PC-9 (cell line): Measurements from ENCODE around the gene LRP11. TPM values are rescaled to one million over a fixed set of nuclear protein-coding genes. Genes with fewer than 3 reads are reported as not detected.

Experiments
- BruUV-seq: library from RNA; stranded (reverse); fragments of 400-500 nt; replicated peaks from 2 replicates; lab custom pipeline; 2021; lab: Mats Ljungman, UMichigan
- CTCF ChIA-PET: fragments of 300-600 bp; sonication (Branson Sonifier 250); formaldehyde crosslinking; loops from one replicate; lab custom pipeline; 2022; ENCODE audit warnings: antibody characterized with exemption; lab: Charles Lee
- POLR2A ChIA-PET: fragments of 300-600 bp; sonication (Branson Sonifier 250); formaldehyde crosslinking; loops from one replicate; lab custom pipeline; 2022; ENCODE audit warnings: antibody characterized with exemption; ENCODE audit not compliant: unreplicated experiment; lab: Charles Lee
- DNase-seq, 2 experiments: peaks; one replicate each; pipeline versions ENCODE4 v3.0.0 to v3.0.0-alpha.2; 2015 to 2022; ENCODE audit warnings: mixed read lengths in 1 of 2
- H2AFZ ChIP-seq: fragments of 200-600 bp; sonication (generic); 2 replicates; pipeline ENCODE4 v1.8.1; 2017; ENCODE audit warnings: antibody characterized with exemption
- H3F3A ChIP-seq: fragments of 200-600 bp; sonication (generic); 2 replicates; pipeline ENCODE4 v1.8.1; 2017; ENCODE audit warnings: antibody characterized with exemption, mild to moderate bottlenecking, low read depth; ENCODE audit not compliant: insufficient read depth
- H3K27ac ChIP-seq: fragments of 200-600 bp; sonication (generic); 2 replicates; pipeline ENCODE4 v1.6.1; 2016; ENCODE audit warnings: mixed run types
- H3K27me3 ChIP-seq: fragments of 200-600 bp; sonication (generic); 2 replicates; pipeline ENCODE4 v1.6.1; 2016; ENCODE audit warnings: low read depth, mixed run types; ENCODE audit not compliant: insufficient read depth
- H3K36me3 ChIP-seq: fragments of 200-600 bp; sonication (generic); 2 replicates; pipeline ENCODE4 v1.6.1; 2016; ENCODE audit warnings: low read depth, mixed run types
- H3K4me1 ChIP-seq: fragments of 200-600 bp; sonication (generic); replicated peaks from 2 replicates; pipeline ENCODE4 v1.6.1; 2016; ENCODE audit warnings: mixed run types; ENCODE audit not compliant: insufficient read depth
- H3K4me2 ChIP-seq: fragments of 200-600 bp; sonication (generic); 2 replicates; pipeline ENCODE4 v1.6.1; 2017; ENCODE audit warnings: mixed run types
- H3K4me3 ChIP-seq: fragments of 200-600 bp; sonication (generic); 2 replicates; pipeline ENCODE4 v1.6.1; 2016; ENCODE audit warnings: mixed run types
- H3K79me2 ChIP-seq: fragments of 200-600 bp; sonication (generic); 2 replicates; pipeline ENCODE4 v1.6.1; 2017; ENCODE audit warnings: low read depth, mixed run types
- H3K9me2 ChIP-seq: fragments of 200-600 bp; sonication (generic); 2 replicates; pipeline ENCODE4 v1.8.1; 2017; ENCODE audit warnings: mild to moderate bottlenecking; ENCODE audit not compliant: insufficient read depth
- H3K9me3 ChIP-seq: fragments of 200-600 bp; sonication (generic); 2 replicates; pipeline ENCODE4 v1.8.1; 2016; ENCODE audit warnings: low read depth; ENCODE audit not compliant: insufficient read depth
- H4K20me1 ChIP-seq: fragments of 200-600 bp; sonication (generic); 2 replicates; pipeline ENCODE4 v1.8.1; 2017; ENCODE audit not compliant: insufficient read depth
- CTCF ChIP-seq: fragments of 200-600 bp; sonication (generic); conservative IDR thresholded peaks from 2 replicates; pipeline ENCODE4 v1.6.1; 2017; ENCODE audit warnings: mixed run types, antibody characterized with exemption, mild to moderate bottlenecking, moderate library complexity
- EZH2 ChIP-seq: fragments of 200-600 bp; sonication (generic); IDR thresholded peaks from 2 replicates; pipeline ENCODE4 v1.8.0; 2017; ENCODE audit warnings: antibody characterized with exemption, low read depth
- intact Hi-C: fragments of 100-400 bp; cut with micrococcal nuclease; formaldehyde crosslinking; loops from one replicate; pipeline ENCODE4 v1.10.0; 2022; ENCODE audit not compliant: unreplicated experiment
- total RNA-seq: library from RNA; stranded (reverse); gene quantifications from 2 replicates; pipeline ENCODE4 v1.2.3, GENCODE V29; 2021

LRP11 gene
- total RNA-seq, 1 experiment from 2014 or later: 38.6 TPM

DNA sequence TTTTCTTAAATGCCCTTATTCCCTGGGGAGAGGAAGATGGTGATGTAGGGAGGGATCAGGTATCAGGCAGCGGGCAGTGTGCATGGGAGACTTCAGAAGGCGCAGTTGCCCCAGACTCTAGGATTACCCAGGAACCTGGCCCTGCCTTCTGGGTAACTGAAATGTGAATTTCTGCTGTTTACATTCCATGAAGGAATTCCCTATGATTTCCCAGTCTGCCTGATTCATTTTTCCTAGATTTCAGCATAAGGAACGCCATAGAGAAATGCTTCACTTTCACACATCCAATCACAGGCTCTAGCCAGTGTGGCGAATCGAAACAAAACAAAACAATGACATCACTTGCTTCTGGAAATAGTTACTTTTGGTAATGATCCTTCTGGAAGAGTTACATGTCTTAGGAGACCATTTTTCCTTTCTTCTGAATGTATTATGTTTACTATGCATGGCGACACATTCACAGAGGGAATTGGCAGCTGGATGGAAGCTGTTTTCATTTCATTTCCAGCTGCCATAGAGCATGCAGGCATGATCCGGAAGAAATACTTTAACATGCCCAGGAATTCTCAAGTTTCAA, 33.3 kb downstream of the LRP11 start:
- no peak overlapping the region for H3K4me2 ChIP-seq
- H4K20me1 ChIP-seq: peaks cover 3% of the 10 kb centered on the region; the same call in 1 of the 2 replicates
- no peaks in the 10 kb centered on the region for H3K27me3 ChIP-seq

GRCh38 chr6:149825292-149825691, 38.9 kb downstream of the LRP11 start:
- H3K4me3 ChIP-seq: no peak overlapping the region
- no TSS peak for BruUV-seq
- 0 out of 2 replicates have a peak, but pooled peaks cover 10% of the 10 kb centered on the region for H3K36me3 ChIP-seq
- H3K9me2 ChIP-seq: no peaks in the 10 kb centered on the region
- TF ChIP-seq CTCF (no peak), EZH2 (no peak)
- intact Hi-C loops: no loop called here
- H3K27ac ChIP-seq: no peak overlapping the region
- no peaks in the 10 kb centered on the region for H4K20me1 ChIP-seq
- no peaks in the 10 kb centered on the region for H3F3A ChIP-seq
- no peaks in the 10 kb centered on the region for H3K79me2 ChIP-seq
- no peaks in the 10 kb centered on the region for H3K9me3 ChIP-seq
- no peaks in the 10 kb centered on the region for H3K27me3 ChIP-seq
- no peak for DNase-seq
- H3K4me1 ChIP-seq: no peaks in the 10 kb centered on the region
- H3K4me2 ChIP-seq: no peak overlapping the region
- H2AFZ ChIP-seq: no peak overlapping the region
- ChIA-PET CTCF (no interaction called here), POLR2A (interaction anchor here (0.6 kb wide), 1 partner anchor 31 kb away, joined by 3 read pairs; no protein-coding TSS in a partner anchor)

More for the DNA sequence above, 33.3 kb downstream of the LRP11 start:
- CTCF ChIA-PET: no interaction called here
- no peak for TF ChIP-seq CTCF
- no peak for TF ChIP-seq EZH2
- H3F3A ChIP-seq: peaks cover 10% of the 10 kb centered on the region
- no peaks in the 10 kb centered on the region for H3K79me2 ChIP-seq
- H3K36me3 ChIP-seq: 0 out of 2 replicates have a peak, but pooled peaks cover 12% of the 10 kb centered on the region
- BruUV-seq: no TSS peak
- no peak for DNase-seq
- no peaks in the 10 kb centered on the region for H3K4me1 ChIP-seq
- H3K4me3 ChIP-seq: no peak overlapping the region
- no peak overlapping the region for H3K27ac ChIP-seq
- H2AFZ ChIP-seq: no peak overlapping the region
- no peaks in the 10 kb centered on the region for H3K9me3 ChIP-seq
- no peaks in the 10 kb centered on the region for H3K9me2 ChIP-seq
- intact Hi-C loops: no loop called here
- POLR2A ChIA-PET: no interaction called here

DNA sequence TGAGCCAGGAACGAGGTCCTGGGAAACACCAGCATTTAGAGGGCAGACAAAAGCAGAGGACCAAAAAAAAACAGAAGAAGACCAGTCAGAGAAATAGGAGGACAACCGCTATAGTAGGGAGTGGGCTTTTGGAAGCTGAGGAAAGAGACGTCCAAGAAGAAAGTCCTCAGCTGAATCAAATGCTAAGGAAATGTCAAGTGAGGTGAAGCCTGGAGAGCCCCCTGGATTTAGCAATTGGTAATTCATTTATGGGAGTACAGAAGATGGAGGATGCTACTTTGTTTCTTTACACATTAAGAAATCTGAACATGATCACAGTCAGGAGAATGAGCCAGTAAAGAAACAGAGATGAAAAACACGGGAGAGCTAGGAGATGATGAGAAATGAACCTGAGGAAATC, 41.1 kb downstream of the LRP11 start:
- intact Hi-C loops: no loop called here
- no TSS peak for BruUV-seq
- Histone ChIP-seq H3K36me3 (0 out of 2 replicates have a peak, but pooled peaks cover 3% of the 10 kb centered on the region), H2AFZ (no peak overlapping the region), H3K4me2 (no peak overlapping the region), H3K27ac (no peak overlapping the region), H3K79me2 (no peaks in the 10 kb centered on the region), H4K20me1 (no peaks in the 10 kb centered on the region), H3K4me1 (no peaks in the 10 kb centered on the region), H3F3A (no peaks in the 10 kb centered on the region; the same call in 1 of the 2 replicates), H3K4me3 (no peak overlapping the region), H3K27me3 (no peaks in the 10 kb centered on the region), H3K9me2 (no peaks in the 10 kb centered on the region), H3K9me3 (no peaks in the 10 kb centered on the region)
- TF ChIP-seq CTCF: no peak
- TF ChIP-seq EZH2: no peak
- ChIA-PET CTCF (interaction anchor here (0.5 kb wide), 1 partner anchor 11 kb away, joined by 3 read pairs; no protein-coding TSS in a partner anchor), POLR2A (no interaction called here)
- DNase-seq: no peak
